Measurements from ENCODE around the gene ATXN7L1. TPM values are rescaled to one million over a fixed set of nuclear protein-coding genes. Genes with fewer than 3 reads are reported as not detected.

Gene ATXN7L1
- polyA plus RNA-seq, 4 donors, result 9.4 to 12.6 (median 10.8) TPM

DNA sequence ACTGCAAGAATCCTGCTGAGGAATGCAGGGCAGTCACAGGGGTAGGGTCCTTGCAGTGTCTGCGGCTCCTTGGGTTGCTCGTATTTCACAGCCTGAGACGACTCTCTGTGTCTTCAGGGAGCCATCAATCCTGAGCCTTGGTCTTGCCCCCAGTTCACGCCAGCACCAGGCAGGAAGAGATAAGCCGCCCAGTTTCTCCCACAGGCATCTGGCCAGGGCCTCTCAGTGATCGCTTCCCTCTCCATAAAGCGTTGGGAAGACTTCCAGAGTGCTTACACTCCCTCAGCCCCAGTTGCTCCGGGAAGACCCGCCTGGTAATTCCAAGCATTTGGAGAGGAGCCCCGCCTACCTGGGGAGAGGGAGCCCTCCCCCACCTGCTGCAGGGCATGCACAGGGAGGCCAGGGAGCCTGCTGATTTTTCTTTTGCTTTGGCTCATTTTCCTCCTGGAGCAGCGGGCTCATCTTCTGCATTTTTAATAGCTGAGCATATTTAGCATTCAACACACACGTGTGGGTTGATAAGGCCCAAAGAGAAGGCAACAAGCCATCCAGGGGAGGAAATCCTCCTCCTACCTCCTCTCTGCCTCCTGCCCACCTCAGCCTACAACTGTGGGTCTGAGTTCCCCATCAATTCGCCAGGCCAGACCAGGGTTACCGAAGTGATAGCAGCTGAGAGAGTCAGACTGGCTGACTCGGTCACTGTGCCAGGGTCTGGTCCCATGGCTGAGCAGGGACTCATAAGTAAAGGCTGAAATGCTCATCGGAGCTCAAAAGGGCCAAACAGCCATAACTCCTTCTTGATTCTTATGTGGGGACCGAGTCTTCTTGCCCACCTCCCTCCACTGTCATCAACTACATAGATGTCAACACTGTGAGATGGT, 220.7 kb downstream of the ATXN7L1 start:
- no peak for DNase-seq (ENCODE audit: low read depth in 4 of 4, low spot score in 3 of 4)

DNA sequence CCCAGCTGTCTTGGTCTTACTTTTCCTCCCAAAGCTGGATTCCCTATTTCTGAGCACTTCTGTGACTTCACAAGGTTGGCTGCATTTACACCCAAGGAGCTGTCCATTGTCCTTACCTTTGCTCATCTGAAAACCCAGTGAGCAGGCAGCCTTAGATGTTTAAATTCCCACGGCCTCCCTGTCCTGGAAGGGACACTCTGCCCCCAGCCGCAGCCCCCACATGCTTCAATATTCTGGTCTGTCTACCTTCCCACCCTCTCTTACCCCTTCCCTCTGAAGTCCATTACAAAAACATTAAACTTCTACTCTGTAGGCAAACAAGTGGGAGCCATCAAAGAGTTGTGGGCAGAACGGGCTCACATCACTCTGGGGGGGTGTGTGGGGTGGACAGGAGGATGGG, 221.3 kb downstream of the ATXN7L1 start:
- peak in 2 of 4 donors; percentile 60 to 70 for DNase-seq (ENCODE audit: low read depth in 4 of 4, low spot score in 3 of 4)

DNA sequence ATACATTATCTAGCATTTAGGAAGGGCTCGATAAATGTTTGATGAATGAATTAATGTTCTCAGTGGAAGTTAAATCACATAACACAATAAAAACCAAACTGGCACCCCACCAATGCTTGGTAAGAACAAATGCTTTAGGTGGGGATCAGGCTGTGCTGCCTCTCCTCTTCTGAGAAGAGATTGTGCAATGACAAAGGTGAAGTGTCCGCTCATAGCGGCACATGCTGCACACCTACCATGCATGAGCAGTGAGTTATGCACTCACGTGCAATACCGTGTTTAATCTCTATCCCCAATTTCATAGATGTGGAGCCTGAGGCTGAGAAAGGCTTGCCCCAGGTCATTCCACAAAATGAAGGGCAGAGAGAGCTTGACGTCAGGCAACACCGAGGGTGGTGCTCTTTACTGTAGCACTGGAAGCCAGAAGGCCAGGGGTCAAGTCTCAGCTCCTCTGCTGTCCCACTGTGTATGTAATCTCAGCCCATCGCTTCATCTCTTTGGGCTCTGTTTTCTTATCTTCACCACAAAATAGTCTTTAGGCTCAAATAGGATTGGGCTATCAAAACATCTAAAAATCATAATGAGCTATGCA, 222.2 kb downstream of the ATXN7L1 start:
- no peak for DNase-seq (ENCODE audit: low read depth in 4 of 4, low spot score in 3 of 4)

DNA sequence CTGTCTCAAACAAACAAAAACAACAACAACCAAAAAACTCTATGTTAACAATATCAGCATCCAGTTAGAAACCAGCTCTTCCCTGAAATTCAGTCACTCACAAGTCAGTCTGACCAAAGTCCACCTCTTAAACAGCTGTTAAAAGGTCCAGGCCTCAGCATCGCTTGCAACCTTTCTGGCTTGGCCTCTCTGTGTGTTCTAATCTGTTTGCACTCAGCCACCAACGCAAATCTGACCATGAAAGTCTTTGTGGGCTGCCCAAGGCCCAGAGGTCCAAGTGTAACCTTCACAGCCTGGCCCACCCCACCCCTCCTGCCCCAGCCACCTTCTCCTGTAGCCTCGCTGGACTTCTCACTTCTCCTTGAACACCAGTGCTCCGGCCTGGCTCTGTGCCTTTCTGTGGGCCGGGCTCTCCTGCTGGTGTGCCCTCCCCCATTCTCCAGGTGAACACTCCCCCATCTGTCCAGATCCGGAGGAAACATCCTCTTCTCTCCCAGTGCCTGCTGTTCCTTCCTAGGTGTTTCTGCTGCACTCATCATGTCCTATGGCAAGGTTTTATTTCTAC, 222.9 kb downstream of the ATXN7L1 start:
- DNase-seq (ENCODE audit: low read depth in 4 of 4, low spot score in 3 of 4), result no peak

DNA sequence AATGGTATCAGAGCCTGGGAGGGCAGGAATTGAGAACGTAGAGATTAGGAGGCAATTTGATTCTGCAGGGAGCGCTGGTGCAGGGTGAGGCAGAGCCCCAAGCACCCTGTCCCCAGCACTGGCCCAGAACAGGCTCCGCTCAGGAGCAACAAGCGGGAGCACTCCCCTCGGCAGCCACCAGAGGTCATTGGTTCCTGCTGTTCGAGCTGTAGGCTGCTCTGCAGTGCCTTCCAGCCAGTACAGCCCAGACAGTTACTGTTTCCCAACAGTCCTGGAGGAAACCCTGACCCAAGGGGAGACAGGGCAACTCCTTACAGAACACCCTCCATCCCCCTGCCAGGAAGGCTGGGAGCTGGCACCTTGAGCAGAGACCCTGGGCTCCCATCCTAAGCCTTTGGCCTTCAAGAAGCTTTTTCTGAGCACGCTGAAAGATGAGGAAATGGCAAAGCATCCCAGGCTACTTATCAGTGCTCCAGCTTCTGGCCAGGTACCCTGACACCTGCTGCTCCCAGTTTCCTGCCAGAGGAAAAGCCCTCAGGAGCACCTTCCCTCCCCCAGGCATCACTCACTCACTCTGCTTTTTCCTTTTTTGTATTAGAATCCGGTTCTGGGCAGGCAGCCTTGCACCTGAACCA, 223.9 kb downstream of the ATXN7L1 start:
- DNase-seq (ENCODE audit: low read depth in 4 of 4, low spot score in 3 of 4), result no peak

DNA sequence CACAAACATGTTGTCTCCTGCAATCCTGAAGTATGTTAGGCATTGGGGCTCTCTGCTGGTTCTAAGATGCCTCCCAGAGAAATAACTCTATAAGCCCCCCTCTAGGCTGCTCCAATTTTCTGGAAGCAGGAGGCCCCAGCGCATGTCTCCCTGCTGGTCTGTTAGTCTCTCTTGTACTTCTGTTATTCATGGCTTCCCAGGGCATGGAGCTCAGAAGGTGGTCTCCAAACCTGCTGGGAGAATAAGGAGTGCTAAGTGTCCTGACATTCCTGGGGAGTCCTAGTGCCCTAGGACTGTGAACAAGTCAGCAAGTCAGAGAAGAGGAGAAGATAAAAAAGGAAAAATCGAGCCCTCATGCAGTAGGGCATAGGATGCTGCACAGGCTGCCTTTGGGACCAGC, 224.6 kb downstream of the ATXN7L1 start:
- no peak for DNase-seq (ENCODE audit: low read depth in 4 of 4, low spot score in 3 of 4)

DNA sequence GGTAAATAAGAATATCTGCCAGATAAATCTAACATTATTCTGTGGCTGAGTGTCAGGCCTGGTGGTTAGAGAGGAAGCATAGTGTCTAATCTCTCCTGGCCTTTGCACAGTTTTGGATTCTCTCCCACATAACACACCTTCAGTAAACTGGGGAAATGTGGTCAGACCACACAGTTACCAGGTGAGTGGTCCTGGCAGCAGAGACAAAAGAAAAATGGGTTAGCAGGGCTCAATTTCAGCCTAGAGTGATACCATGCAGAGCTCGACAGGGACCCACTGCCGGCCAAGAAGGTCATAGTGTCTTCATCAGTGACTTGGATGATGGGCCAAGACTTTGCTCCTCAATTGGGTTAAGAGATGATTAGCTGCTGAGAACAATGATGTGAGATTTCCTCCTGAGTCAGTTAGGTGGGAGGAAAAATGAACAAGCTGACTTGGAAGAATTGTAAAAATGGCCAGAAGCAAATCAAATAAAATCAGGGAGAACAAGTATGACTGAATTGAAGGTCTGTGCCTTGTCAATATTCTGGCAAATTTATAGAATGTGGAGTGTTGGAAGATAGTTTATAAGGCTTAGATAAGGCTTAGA, 225.9 kb downstream of the ATXN7L1 start:
- no peak for DNase-seq (ENCODE audit: low read depth in 4 of 4, low spot score in 3 of 4)

DNA sequence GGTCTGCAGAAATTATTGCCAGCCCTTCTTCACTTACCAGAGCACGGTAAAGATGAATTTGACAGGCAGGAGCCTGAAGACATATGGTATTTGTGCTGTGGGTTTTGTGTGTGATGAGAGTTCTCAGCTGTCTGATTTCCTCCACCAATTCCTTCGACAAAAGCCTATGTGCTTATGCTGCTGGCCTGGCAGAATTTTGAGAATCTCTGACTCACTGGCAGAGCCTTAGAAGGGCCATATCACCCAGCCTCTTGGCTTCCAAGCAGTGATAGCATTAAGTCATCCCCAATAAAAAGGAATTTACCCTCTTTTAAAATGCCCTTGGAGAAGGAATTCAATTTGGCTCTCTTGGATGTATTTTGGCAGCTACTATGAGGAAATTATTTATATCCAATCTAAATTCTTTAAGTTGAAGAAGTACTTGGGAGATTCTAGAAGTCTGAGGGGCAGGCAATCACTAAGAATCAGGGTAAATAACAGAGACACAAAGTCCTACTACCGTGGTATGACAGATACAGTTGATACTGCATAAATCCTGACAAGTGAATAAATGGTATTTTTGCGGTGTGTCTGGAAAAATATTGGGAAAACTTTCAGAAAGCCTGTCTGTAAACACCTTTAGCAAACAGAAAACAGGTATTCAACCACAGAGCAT, 226.5 kb downstream of the ATXN7L1 start:
- no peak for DNase-seq (ENCODE audit: low read depth in 4 of 4, low spot score in 3 of 4)

DNA sequence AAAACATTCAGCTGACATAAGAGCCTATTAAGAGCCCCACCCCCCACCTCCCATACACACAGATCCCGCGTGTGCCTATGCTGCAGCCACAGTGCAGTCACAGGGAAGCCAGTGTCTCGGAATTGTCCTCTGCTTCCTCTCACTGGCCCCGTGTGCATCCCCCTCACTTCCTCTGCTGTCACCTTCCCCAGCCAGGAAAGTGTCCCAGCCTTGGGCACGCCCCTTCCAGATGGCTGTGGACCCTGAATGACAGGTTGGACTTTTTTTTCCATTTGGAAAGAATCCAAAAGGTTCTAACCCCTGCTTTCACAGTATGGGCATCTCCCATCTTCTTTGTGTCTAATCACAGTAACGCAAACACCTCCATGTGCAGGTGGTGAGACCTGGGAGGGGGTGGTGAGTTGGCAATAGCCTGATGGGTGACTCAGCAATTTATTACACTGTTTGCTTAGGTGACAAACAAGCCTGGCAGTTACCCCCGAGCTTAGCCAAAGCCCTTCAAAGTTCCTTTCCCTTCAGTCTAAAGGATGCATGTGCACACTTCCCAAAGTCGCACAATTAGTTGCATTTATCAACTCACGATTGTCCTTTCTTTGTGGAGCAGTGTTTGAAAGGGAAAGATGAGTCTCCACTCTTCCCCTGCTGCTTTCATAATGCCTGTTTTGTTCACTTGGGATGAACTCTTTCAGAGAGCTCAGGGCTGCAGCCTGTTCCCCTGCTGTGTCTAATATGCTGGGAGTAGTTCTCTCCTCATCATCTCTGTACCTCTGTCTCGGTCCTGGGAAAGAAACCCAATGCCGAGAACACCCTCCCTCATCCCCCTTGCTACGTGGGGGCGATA, 227.6 kb downstream of the ATXN7L1 start:
- no peak for DNase-seq (ENCODE audit: low read depth in 4 of 4, low spot score in 3 of 4)

DNA sequence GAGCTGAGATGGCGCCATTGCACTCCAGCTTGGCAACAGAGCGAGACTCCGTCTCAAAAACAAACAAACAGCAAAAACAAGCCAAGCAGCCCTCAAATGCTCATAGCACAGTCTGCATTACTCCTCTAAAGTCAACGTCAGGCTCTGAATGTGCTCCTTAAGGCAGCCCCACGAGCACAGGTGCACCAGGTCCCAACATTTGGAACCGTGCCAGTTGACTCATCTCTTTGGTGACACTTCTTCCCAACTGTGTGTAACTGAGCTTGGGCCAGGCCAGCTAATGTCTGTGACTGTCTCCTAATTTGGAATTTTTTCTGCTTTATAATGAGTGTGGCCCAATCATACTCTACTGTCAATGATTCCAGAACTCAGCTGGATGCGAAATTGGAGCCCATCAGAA, 228.8 kb downstream of the ATXN7L1 start:
- no peak for DNase-seq (ENCODE audit: low read depth in 4 of 4, low spot score in 3 of 4)

DNA sequence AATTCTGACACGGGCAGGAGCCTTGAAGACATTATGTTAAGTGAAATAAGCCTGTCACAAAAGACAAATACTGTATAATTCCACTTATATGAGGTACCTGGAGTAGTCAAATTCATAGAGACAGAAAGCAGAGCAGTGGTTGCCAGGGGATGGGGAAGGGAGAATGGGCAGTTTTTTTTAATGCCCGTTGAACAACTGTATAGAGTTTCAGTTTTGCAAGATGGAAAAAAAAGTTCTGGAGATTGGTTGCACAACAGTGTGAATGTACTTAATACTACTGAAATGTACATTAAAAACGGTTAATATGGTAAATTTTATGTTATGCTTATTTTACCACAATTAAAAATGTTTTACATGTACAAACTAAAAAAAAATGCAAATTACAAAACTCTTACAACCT, 231.5 kb downstream of the ATXN7L1 start:
- DNase-seq (ENCODE audit: low read depth in 4 of 4, low spot score in 3 of 4), result no peak

DNA sequence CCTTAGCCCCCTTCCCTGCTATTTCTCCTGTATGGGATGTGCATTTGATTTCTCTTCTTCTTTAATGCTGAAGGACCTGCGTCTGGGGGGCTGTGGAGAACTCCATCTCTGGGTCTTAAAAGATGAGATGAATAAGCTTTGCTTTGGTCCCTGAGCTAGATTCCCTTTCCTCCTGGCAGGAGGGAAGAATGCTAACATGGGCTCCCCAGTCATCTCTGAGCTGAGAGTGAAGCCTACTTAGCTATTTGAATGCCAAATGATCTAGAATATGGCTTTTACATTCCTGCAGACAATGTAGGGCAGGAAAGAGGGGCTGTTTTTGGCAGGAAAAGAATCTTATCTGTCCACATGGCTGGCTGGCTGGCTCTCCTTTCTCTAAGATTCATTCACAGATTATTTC, 232.5 kb downstream of the ATXN7L1 start:
- no peak for DNase-seq (ENCODE audit: low read depth in 4 of 4, low spot score in 3 of 4)

DNA sequence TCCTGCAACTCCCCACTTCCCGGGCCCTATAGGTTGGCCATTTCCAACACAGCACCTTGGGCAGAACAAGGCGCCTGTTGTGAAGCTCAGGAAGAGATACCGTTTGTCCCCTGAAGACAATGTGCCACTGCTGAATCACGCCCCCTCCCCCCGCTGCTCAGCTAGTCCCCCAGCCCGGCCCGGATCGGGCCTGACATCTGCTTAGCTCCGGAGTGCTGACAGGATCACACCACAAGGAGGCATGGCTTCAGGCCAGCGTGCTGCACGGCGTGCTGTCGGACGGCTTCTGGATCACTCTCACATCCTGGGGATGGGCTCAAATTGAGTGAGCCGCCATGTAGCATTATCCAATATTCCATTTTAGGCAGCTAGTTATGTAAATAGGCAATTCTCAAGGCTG, 233.0 kb downstream of the ATXN7L1 start:
- no peak for DNase-seq (ENCODE audit: low read depth in 4 of 4, low spot score in 3 of 4)

DNA sequence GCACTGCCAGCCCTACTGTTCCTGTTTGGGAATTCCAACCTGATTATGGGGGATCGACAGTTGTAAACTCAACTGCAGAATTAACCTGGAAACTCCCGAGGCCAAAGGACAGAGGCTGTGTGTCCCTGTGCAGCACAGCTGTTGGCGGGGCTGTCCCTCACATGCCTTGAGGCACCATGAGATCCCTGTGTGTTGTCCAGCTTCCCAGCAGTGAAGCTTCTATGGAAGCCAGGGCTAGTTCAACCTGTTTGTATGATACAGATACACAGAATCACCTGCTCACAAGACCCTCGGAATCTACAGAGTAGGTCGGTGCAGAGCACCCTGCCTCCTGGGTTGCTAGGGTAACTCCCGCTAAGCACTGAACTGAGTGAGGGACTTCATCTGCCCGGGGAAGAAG, 234.1 kb downstream of the ATXN7L1 start:
- no peak for DNase-seq (ENCODE audit: low read depth in 4 of 4, low spot score in 3 of 4)

DNA sequence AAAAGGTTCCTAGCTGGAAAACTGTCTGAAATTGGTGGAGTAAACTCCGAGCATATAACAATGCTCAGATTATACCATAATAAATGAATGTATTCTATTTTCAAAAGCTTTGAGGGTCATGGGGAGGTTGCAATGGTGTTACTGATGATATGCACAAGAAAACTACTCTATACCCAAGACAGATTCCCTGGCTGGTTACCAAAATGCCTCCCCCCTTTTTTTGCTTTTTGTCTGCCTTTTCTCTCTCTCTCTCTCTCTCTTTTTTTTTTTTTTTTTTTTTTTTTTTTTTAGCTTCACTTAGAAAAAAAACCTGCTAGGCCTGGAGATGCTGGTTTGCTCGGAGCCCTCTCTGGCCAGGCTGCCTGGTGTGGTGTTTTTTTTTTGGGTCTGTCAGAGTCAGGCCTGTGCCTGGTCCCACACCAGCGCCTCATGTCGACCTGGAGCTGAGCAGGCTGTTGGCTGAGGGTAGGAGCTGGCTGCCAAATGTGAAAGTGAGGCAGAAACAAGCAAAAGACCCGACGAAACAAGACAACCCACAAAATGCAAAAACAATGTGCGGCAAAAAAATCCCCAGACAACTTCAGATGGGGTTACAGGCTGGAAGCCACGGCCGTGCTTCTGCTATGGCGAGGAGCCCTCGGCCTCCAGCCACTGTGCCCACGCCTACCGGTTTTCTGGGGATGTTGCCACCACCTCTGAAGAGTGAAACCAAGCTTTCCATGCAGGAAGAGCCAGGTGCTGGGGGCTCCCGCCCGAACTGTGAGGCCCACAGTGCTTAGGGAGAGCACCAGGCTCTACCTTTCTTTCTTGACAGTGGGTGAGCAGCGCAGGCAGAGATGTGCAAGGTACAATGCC, 235.2 kb downstream of the ATXN7L1 start:
- no peak for DNase-seq (ENCODE audit: low read depth in 4 of 4, low spot score in 3 of 4)

DNA sequence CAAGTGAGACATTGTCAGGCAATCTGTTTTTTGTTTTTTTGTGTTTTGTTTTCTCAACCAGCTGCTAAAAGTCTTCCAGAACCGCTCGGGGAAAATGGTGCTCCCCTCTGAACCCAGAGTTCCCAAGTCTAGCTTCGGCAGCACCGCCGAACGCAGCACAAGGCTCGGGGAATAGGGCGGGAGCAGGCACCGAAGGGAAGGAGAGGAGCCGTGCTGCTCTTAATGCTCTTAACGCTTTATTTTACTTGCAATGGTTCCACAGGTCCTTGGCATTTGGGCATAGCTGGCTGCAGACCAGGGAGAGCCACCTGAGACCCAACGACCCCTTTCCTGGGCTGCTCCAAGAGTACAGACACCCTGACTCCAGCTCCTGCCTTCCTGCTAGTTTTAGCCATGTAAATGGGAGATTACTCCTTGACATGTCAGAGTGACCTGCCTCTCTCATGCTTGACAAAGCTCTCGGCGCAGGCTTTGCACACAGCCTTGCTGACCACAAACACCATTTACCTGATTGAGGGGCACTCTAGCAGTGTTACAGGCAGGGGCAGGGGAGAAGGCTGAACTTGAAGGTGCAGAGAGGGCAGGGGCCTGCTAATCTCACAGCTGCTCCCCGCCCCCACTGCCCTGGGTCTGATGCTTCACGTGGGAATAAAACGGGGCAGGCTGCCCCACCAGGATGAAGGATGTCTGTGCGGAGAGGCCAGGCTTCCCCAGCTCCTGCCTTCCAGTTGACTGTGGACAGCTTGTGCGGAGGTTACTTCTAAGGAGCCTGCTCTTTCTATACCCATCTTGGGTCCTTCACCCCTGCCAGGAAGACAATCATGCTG, 236.5 kb downstream of the ATXN7L1 start:
- DNase-seq (ENCODE audit: low read depth in 4 of 4, low spot score in 3 of 4), result no peak

DNA sequence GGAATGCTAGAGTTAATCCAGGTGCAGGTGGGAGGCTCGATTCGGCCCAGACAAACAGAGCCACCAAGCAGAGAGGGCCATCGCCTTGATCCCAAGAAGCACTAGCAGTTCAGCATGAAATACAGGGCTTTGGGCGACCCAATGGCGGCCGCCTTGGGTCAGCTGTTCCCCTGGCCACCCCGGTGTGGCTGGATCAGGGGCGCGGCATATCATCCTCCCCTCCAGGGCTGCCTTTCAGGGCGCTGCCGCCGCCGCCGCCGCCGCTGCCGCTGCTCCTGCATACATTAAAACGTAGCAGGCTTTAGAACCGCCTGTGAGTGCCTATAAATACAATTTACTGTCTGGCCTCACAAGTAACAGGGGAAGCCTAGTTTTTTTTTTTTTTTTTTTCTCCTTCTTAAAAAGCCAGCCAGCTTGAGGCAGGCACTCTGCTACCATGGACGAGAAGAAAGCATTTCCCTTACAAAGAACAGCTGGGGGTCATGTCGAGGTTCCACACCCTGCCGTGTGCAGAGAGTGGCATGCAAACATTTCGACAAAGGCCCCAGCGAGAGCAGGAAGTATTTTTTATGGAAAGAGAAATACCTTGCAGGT, 237.4 kb downstream of the ATXN7L1 start:
- DNase-seq (ENCODE audit: low read depth in 4 of 4, low spot score in 3 of 4), result no peak

DNA sequence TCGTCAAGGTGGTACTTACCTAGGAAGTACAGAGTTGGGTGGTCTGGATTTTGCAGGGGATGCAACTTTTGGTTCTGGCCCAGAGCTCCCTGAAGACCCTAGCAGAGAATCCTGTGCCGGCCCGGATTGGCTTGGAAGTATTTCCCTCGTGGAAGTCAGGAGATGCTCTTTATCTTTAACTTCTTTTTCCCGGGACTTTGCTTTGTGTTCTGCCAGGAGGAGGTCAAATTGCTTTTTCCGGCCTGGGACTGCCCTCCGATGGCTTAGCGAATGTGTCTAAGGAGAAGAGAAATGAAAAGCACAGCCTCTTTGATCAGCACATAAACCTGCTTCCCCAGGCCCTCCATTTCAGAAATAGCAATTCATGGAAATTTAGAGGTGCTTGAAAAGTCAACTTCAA, 238.1 kb downstream of the ATXN7L1 start:
- no peak for DNase-seq (ENCODE audit: low read depth in 4 of 4, low spot score in 3 of 4)
